ENCODE results near the gene TENT5C. TPM values are rescaled to one million over a fixed set of nuclear protein-coding genes. Genes with fewer than 3 reads are reported as not detected.

TENT5C gene
- total and polyA plus RNA-seq, 8 donors: 11.6 to 25.8 (median 15.9) TPM

DNA sequence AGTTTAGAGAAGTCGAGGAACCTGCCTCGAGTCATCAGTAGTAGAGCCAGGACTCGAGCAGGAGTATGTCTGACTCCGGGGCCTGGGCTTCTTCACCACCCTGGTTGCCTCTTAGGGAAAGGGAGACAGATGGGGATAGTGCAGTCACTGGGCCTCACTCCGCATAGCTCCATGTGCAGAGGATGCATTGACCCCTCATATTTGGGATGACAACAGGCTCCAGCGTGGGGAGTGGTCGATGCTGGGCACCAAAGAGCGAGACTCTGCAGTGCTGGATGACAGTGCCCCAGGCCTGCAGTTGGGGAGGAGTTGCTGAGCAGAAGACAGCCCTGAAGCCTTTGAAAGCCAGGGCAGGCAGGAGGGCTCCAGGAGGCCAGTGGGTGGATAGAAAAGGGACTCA, 20.8 kb upstream of the TENT5C start:
- no peak for ATAC-seq
- H3K9me3 ChIP-seq: no peaks in the 10 kb centered on the region
- no peak for DNase-seq
- H3K4me3 ChIP-seq: no peak overlapping the region
- H3K27me3 ChIP-seq: no peaks in the 10 kb centered on the region
- H3K4me1 ChIP-seq: no peaks in the 10 kb centered on the region
- H3K27ac ChIP-seq: no peak overlapping the region
- intact Hi-C loops (cut with DNase I): no loop called here
- no peaks in the 10 kb centered on the region for H3K36me3 ChIP-seq
- TF ChIP-seq, protein P1, sequence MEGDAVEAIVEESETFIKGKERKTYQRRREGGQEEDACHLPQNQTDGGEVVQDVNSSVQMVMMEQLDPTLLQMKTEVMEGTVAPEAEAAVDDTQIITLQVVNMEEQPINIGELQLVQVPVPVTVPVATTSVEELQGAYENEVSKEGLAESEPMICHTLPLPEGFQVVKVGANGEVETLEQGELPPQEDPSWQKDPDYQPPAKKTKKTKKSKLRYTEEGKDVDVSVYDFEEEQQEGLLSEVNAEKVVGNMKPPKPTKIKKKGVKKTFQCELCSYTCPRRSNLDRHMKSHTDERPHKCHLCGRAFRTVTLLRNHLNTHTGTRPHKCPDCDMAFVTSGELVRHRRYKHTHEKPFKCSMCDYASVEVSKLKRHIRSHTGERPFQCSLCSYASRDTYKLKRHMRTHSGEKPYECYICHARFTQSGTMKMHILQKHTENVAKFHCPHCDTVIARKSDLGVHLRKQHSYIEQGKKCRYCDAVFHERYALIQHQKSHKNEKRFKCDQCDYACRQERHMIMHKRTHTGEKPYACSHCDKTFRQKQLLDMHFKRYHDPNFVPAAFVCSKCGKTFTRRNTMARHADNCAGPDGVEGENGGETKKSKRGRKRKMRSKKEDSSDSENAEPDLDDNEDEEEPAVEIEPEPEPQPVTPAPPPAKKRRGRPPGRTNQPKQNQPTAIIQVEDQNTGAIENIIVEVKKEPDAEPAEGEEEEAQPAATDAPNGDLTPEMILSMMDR (IDR thresholded peaks at IDR 0.05): no peak

DNA sequence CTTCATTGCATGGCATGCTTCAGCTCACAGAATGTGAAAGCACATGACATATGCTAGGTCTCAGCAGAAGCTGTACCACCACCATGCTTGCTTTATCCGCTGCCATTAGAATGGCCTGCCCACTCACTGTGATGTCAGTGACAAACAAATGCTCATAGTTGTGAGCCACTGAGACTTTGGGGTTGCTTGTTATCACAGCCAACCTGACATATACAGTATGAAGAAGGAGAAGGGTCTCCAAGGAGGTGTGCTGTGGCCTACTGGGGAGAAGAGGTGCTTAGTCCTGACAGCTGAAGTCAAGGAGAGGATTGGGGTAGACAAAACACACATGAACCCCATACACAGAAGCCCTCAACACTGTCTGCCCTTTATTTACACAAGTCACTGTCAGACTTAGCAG, 19.5 kb upstream of the TENT5C start:
- no peaks in the 10 kb centered on the region for H3K36me3 ChIP-seq
- ATAC-seq (no peak), DNase-seq (no peak)
- intact Hi-C loops (cut with DNase I): no loop called here
- no peaks in the 10 kb centered on the region for H3K4me1 ChIP-seq
- no peak overlapping the region for H3K4me3 ChIP-seq
- no peaks in the 10 kb centered on the region for H3K27me3 ChIP-seq
- H3K9me3 ChIP-seq: no peaks in the 10 kb centered on the region
- TF ChIP-seq, protein P1 (IDR thresholded peaks at IDR 0.05): no peak
- H3K27ac ChIP-seq: no peak overlapping the region

DNA sequence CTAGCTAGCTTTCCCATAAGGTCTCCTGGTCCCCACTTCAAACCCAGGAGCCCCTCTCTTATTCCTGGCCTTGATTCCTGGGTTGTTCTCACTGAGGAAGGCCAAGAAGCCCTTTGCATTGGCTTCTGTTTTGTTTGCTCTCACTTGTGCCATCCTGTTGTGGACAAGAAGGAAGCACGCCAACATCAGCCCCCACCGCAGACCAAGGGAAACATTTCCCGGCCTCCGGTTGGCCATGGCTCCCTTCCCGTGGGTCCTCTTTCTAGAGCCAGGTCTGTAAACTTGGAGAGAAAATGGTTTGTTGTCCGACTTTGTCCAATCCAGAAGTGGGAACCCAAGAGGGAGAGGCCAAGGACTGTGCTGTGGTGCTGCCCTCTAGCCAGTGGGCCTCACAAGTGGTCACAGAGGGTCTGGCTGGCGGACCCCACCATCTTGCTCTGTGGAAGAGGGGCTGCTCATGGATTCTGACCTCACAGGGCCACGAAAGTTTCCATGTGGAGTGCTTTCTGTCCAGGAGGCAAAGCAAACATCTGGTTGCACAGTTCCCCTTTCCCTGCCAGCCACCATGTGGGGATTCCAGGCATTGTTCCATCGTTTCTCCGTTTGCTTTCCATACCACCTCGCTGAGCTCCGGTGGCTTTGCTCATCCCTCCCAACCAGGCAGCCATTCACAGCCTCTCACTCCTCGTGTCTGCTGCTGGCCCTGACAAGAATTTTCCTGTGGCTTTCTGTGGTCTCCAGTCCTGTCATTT, 18.9 kb upstream of the TENT5C start:
- Histone ChIP-seq H3K9me3 (no peaks in the 10 kb centered on the region), H3K4me1 (no peaks in the 10 kb centered on the region), H3K27me3 (no peaks in the 10 kb centered on the region), H3K4me3 (no peak overlapping the region), H3K27ac (no peak overlapping the region), H3K36me3 (no peaks in the 10 kb centered on the region)
- TF ChIP-seq, protein P1 (IDR thresholded peaks at IDR 0.05): no peak
- DNase-seq: no peak
- no peak for ATAC-seq
- intact Hi-C loops (cut with DNase I): no loop called here

DNA sequence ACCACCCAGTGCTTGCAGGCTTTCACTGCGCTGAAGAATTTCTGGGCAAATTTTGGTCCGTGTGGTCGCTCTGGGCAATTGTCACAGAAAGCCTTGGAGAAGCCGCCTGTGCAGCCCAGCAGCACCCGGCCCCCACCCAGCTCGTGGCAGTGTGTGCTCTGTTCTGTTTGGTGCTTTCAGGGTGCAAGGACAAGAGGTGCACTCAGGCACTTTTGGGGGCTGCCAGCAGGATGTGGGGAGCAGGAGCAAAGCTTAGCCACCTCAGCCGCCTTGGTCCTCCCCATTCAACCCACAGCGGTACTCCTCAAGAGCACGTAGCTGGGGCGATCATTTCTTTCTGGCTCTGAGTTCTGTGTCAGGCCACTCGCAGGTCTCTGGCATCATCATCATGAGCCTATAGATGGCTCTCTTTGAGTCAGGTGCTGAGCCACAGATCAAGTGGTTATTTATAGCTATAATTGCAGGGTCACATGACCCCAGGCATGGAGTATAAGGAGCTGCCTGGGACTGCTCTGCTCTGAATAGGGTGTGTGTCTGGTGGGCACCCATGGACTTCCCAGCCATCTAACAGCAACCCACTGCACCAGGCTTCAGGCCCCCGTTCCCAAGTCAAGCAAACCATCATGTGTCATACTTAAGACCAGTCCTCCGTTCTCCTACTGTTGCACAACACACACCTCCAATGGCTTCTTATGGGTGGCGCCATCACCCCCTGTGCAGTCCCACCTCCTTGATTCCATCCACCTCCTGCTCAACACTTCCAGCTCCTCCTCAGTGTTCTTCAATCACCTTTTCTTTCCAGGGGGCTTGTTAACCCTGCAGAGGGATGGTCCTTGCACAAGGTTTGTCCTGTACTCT, 18.1 kb upstream of the TENT5C start:
- TF ChIP-seq, protein P1 (IDR thresholded peaks at IDR 0.05): no peak
- intact Hi-C loops (cut with DNase I): no loop called here
- ATAC-seq: no peak

DNA sequence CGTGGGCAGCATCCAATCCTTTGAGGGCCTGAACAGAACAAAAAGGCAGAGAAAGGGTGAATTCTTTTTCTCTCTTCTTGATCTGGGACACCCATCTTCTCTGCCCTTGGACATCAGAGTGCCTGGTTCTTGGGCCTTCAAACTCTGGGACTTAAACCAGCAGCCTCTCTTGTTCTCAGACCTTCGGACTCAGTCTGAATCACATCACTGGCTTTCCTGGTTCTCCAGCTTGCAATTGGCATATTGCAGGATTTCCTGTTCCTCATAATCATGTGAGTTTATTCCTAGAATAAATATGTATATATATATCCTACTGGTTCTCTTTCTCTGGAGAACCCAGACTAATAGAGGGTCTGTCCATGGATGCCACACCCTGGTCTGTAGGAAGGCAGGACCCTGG, 16.3 kb upstream of the TENT5C start:
- TF ChIP-seq, protein P1 (IDR thresholded peaks at IDR 0.05): no peak
- DNase-seq: no peak
- intact Hi-C loops (cut with DNase I): no loop called here
- Histone ChIP-seq H3K4me1 (no peaks in the 10 kb centered on the region), H3K4me3 (no peak overlapping the region), H3K9me3 (no peaks in the 10 kb centered on the region), H3K36me3 (no peaks in the 10 kb centered on the region), H3K27me3 (no peaks in the 10 kb centered on the region), H3K27ac (no peak overlapping the region)
- no peak for ATAC-seq

More for the DNA sequence above, 18.1 kb upstream of the TENT5C start:
- no peak for DNase-seq
- Histone ChIP-seq H3K27me3 (no peaks in the 10 kb centered on the region), H3K9me3 (no peaks in the 10 kb centered on the region), H3K36me3 (no peaks in the 10 kb centered on the region), H3K4me1 (no peaks in the 10 kb centered on the region), H3K27ac (no peak overlapping the region), H3K4me3 (no peak overlapping the region)
